ENCODE results near the gene HMX2.
A peak's percentile ranks its signal among the peaks of the same experiment; 100 is the strongest.

The HMX2 gene

GRCh38 chr10:123147635-123148413 lies at the start of gene HMX2:
Gene HMX2 (plus strand): TSS chr10:123148136. CDS start chr10:123148379, 243 bp downstream.
- DNase-seq, result no peak

GRCh38 chr10:123100030-123100762 lies 47.7 kb upstream of the HMX2 start:
- DNase-seq, result no peak

GRCh38 chr10:123101872-123102271 lies 46.1 kb upstream of the HMX2 start:
- DNase-seq, result no peak

GRCh38 chr10:123102673-123103072 lies 45.3 kb upstream of the HMX2 start:
- no peak for DNase-seq

- DNase-seq, result no peak
Observed at GRCh38 chr10:123103944-123104343, 44.0 kb upstream of the HMX2 start.

- DNase-seq, result no peak
Observed at GRCh38 chr10:123109466-123109865, 38.5 kb upstream of the HMX2 start.

GRCh38 chr10:123117644-123118417 lies 30.1 kb upstream of the HMX2 start:
- no peak for DNase-seq

GRCh38 chr10:123119081-123119480 lies 28.9 kb upstream of the HMX2 start:
- DNase-seq, result no peak

- DNase-seq, result no peak
Observed at GRCh38 chr10:123126246-123126645, 21.7 kb upstream of the HMX2 start.

- no peak for DNase-seq
Observed at GRCh38 chr10:123129618-123130271, 18.2 kb upstream of the HMX2 start.

- DNase-seq, result peak; percentile 23
Observed at GRCh38 chr10:123132576-123133477, 15.1 kb upstream of the HMX2 start.

GRCh38 chr10:123133541-123134342 lies 14.2 kb upstream of the HMX2 start:
- DNase-seq, result no peak

- DNase-seq, result no peak
Observed at GRCh38 chr10:123134343-123134914, 13.5 kb upstream of the HMX2 start.

GRCh38 chr10:123134915-123135414 lies 13.0 kb upstream of the HMX2 start:
- no peak for DNase-seq

GRCh38 chr10:123135415-123136141 lies 12.4 kb upstream of the HMX2 start, which contains the start of gene HMX3:
Gene HMX3 (plus strand): TSS chr10:123135970. CDS start chr10:123136051, 81 bp downstream.
- no peak for DNase-seq

- no peak for DNase-seq
Observed at GRCh38 chr10:123136221-123136805, 11.6 kb upstream of the HMX2 start.

- no peak for DNase-seq
Observed at GRCh38 chr10:123136806-123137642, 10.9 kb upstream of the HMX2 start.

- DNase-seq, result no peak
Observed at GRCh38 chr10:123139165-123139520, 8.8 kb upstream of the HMX2 start.

All from NCI-H226 (cell line).